Activated T-cell treated with anti-CD3 and anti-CD28 coated beads, Interleukin-2, amount 50 U/mL, for 72 hours (primary cell): ENCODE measurements around the gene TSPYL1. TPM values are rescaled to one million over a fixed set of nuclear protein-coding genes. Genes with fewer than 3 reads are reported as not detected.
"Not testable (repeated sequence)": the region's sequence is repeated elsewhere in the genome, so short reads cannot be mapped to it uniquely, and the experiment has no call there.

Experiments
- ATAC-seq, 2 donors: fragments of 150-1000 bp; cut with Tn5 transposase; replicated peaks in 1 of 2; 2 replicates each; pipeline ENCODE4 v1.10.0; 2021; ENCODE audit warnings: moderate library complexity in 2 of 2, mild to moderate bottlenecking in 1 of 2
- DNase-seq, 2 donors: peaks; one replicate each; pipeline ENCODE4 v3.0.0; 2021 to 2022; ENCODE audit warnings: mixed read lengths in 1 of 2
- H3K27ac Mint-ChIP-seq: one replicate; pipeline ENCODE4 v1.8.0; 2022; ENCODE audit warnings: mild to moderate bottlenecking, moderate library complexity, mixed read lengths
- H3K27me3 Mint-ChIP-seq: one replicate; pipeline ENCODE4 v1.8.0; 2022; ENCODE audit warnings: low read depth, mixed read lengths
- H3K36me3 Mint-ChIP-seq, 2 donors: one replicate each; pipeline ENCODE4 v1.8.0; 2022; ENCODE audit warnings: mixed read lengths in 2 of 2, mild to moderate bottlenecking in 1 of 2; ENCODE audit not compliant: insufficient read depth in 2 of 2
- H3K4me1 Mint-ChIP-seq: one replicate; pipeline ENCODE4 v1.8.0; 2022; ENCODE audit warnings: low read depth, mixed read lengths
- H3K4me3 Mint-ChIP-seq, 2 donors: one replicate each; pipeline ENCODE4 v1.8.0; 2022; ENCODE audit warnings: mild to moderate bottlenecking in 2 of 2, mixed read lengths in 2 of 2, moderate library complexity in 2 of 2
- H3K9me3 Mint-ChIP-seq, 2 donors: one replicate each; pipeline ENCODE4 v1.8.0; 2022; ENCODE audit warnings: mixed read lengths in 2 of 2
- total RNA-seq, 2 donors: library from RNA; stranded (reverse); gene quantifications; one replicate each; pipeline ENCODE4 v1.2.3, GENCODE V29; 2022

The TSPYL1 gene
- 10 to 100 TPM; 43.2 to 55.0 TPM for total RNA-seq

GRCh38 chr6:116279232-116280160, at the start of gene TSPYL1:
TSS of gene TSPYL1 (minus strand) at chr6:116279930. CDS start at chr6:116279830, 100 bp downstream.
- peak within 1 kb of the TSS; percentile 88 to 98 for H3K4me3 Mint-ChIP-seq
- ATAC-seq (peak; percentile 94 to 95), DNase-seq (peak; percentile 93)
- no peaks in the 10 kb centered on the region for H3K9me3 Mint-ChIP-seq
- peak within 1 kb of the TSS; percentile 99 for H3K27ac Mint-ChIP-seq
- peaks cover 52% of the 10 kb centered on the region for H3K4me1 Mint-ChIP-seq
- peaks cover 16 to 21% of the 10 kb centered on the region in 2 donors for H3K36me3 Mint-ChIP-seq
- no peaks in the 10 kb centered on the region for H3K27me3 Mint-ChIP-seq

GRCh38 chr6:116329156-116329555, 49.4 kb upstream of the TSPYL1 start:
- ATAC-seq, result no peak
- Mint-ChIP-seq H3K9me3 (peaks cover 0 to 2% of the 10 kb centered on the region in 2 donors), H3K4me1 (no peaks in the 10 kb centered on the region), H3K4me3 (no peak overlapping the region), H3K27ac (no peak overlapping the region), H3K27me3 (no peaks in the 10 kb centered on the region), H3K36me3 (peaks cover 0 to 1% of the 10 kb centered on the region in 2 donors)
- no peak for DNase-seq

- Mint-ChIP-seq H3K27me3 (no peaks in the 10 kb centered on the region), H3K4me3 (no peak overlapping the region), H3K36me3 (peaks cover 0 to 1% of the 10 kb centered on the region in 2 donors), H3K4me1 (no peaks in the 10 kb centered on the region), H3K9me3 (peaks cover 0 to 2% of the 10 kb centered on the region in 2 donors), H3K27ac (no peak overlapping the region)
- DNase-seq, result no peak
- ATAC-seq, result no peak
These were observed 48.8 kb upstream of the TSPYL1 start for GRCh38 chr6:116328528-116328903.

DNA sequence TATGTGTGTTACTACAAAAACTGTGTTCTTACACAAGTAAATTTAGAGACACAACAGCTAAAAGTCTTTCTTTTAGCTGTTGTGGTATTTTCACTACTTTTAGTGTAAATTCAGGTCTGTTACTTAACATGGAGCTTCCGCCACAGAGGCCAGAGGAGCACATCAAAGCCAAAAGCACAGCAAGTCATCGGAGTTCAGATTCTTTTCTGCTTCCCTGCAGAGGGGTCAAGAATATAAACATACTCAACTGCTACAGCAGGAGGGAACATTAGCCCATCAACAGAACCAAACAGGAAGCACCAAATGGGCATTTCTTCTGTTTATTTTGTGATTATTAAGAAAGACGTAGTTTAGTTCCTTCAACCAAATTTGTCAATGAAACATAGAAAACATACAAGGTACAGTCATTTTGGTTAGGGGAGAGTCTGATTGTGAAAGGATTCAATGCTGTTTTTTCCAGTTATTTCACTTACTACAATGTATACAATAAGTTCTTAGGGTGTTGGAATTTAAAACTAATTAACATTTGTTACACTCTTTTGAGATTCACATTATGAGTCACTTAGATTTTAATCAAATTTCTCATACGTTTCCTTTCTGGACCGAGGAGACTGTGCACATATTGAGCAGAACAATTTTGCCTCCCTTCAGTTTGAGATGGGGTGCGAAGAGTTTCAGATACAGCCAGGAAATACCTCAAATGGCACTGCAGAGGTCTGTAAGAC, 48.2 kb upstream of the TSPYL1 start:
- Mint-ChIP-seq H3K4me1 (no peaks in the 10 kb centered on the region), H3K36me3 (no peaks in the 10 kb centered on the region), H3K27ac (no peak overlapping the region), H3K9me3 (no peaks in the 10 kb centered on the region), H3K27me3 (no peaks in the 10 kb centered on the region), H3K4me3 (no peak overlapping the region)
- ATAC-seq (no peak), DNase-seq (no peak)

GRCh38 chr6:116326996-116327395, 47.3 kb upstream of the TSPYL1 start:
- no peak for DNase-seq
- Mint-ChIP-seq H3K4me3 (no peak overlapping the region), H3K36me3 (no peaks in the 10 kb centered on the region), H3K27ac (no peak overlapping the region), H3K9me3 (no peaks in the 10 kb centered on the region), H3K27me3 (no peaks in the 10 kb centered on the region), H3K4me1 (no peaks in the 10 kb centered on the region)
- ATAC-seq, result no peak

GRCh38 chr6:116326181-116326671, 46.5 kb upstream of the TSPYL1 start:
- Mint-ChIP-seq H3K27ac (no peak overlapping the region), H3K9me3 (no peaks in the 10 kb centered on the region)
- ATAC-seq, result no peak

GRCh38 chr6:116325634-116326132, 46.0 kb upstream of the TSPYL1 start:
- not testable (repeated sequence) for ATAC-seq, H3K36me3 Mint-ChIP-seq, H3K4me1 Mint-ChIP-seq, H3K4me3 Mint-ChIP-seq, H3K27me3 Mint-ChIP-seq, H3K9me3 Mint-ChIP-seq, H3K27ac Mint-ChIP-seq, DNase-seq

More at GRCh38 chr6:116326181-116326671, 46.5 kb upstream of the TSPYL1 start:
- Mint-ChIP-seq H3K36me3 (no peaks in the 10 kb centered on the region), H3K4me1 (no peaks in the 10 kb centered on the region), H3K4me3 (no peak overlapping the region), H3K27me3 (no peaks in the 10 kb centered on the region)
- no peak for DNase-seq

- Mint-ChIP-seq H3K27me3 (no peaks in the 10 kb centered on the region), H3K27ac (no peak overlapping the region), H3K4me3 (no peak overlapping the region), H3K4me1 (no peaks in the 10 kb centered on the region), H3K9me3 (no peaks in the 10 kb centered on the region), H3K36me3 (no peaks in the 10 kb centered on the region)
- ATAC-seq (no peak), DNase-seq (no peak)
These were observed 44.1 kb upstream of the TSPYL1 start for GRCh38 chr6:116323863-116324262.

DNA sequence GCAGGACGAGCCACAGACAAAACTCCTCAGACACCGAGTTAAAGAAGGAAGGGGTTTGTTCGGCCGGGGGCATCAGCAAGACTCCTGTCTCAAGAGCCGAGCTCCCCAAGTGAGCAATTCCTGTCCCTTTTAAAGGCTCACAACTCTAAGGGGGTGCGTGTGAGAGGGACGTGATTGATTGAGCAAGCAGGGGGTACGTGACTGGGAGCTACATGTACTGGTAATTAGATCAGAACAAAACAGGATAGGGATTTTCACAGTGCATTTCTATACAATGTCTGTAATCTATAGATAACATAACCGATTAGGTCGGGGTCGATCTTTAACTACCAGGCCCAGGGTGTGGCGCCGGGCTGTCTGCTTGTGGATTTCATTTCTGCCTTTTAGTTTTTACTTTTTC, 42.2 kb upstream of the TSPYL1 start:
- not testable (repeated sequence) for ATAC-seq, H3K9me3 Mint-ChIP-seq, H3K4me1 Mint-ChIP-seq

GRCh38 chr6:116316772-116317467, 37.2 kb upstream of the TSPYL1 start:
- ATAC-seq, result no peak
- Mint-ChIP-seq H3K27ac (no peak overlapping the region), H3K4me3 (no peak overlapping the region), H3K36me3 (no peaks in the 10 kb centered on the region), H3K4me1 (no peaks in the 10 kb centered on the region), H3K9me3 (no peaks in the 10 kb centered on the region), H3K27me3 (no peaks in the 10 kb centered on the region)
- no peak for DNase-seq

More for the DNA sequence above, 42.2 kb upstream of the TSPYL1 start:
- DNase-seq, H3K27me3 Mint-ChIP-seq, H3K4me3 Mint-ChIP-seq, H3K27ac Mint-ChIP-seq, H3K36me3 Mint-ChIP-seq: not testable (repeated sequence)

GRCh38 chr6:116314878-116315277, 35.1 kb upstream of the TSPYL1 start:
- ATAC-seq, result no peak
- H3K9me3 Mint-ChIP-seq, result no peaks in the 10 kb centered on the region
- no peaks in the 10 kb centered on the region for H3K27me3 Mint-ChIP-seq
- H3K4me1 Mint-ChIP-seq, result no peaks in the 10 kb centered on the region
- no peak overlapping the region for H3K4me3 Mint-ChIP-seq
- no peak for DNase-seq
- no peaks in the 10 kb centered on the region for H3K36me3 Mint-ChIP-seq
- no peak overlapping the region for H3K27ac Mint-ChIP-seq

DNA sequence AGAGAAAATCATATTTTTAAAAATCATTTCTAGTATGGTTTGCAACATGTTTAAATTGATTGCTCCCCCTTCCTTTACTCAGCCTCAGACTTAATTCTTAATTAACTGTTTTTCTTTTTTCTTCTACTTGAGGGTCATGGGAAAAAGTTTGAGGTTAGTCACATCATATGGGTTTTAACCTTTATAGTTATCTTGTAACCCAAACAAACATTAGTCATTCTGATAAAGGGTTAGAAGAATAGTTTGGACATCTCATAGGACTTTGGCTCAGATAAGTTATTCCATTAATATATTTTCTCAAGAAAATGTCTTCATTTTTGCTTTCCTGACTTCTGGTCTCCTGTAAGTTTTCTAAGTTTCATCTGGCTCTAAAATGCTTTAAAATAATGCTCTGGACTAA, 34.5 kb upstream of the TSPYL1 start:
- no peak for DNase-seq
- H3K27me3 Mint-ChIP-seq, result no peaks in the 10 kb centered on the region
- no peak overlapping the region for H3K27ac Mint-ChIP-seq
- no peaks in the 10 kb centered on the region for H3K36me3 Mint-ChIP-seq
- no peak overlapping the region for H3K4me3 Mint-ChIP-seq
- no peak for ATAC-seq
- H3K9me3 Mint-ChIP-seq, result no peaks in the 10 kb centered on the region
- no peaks in the 10 kb centered on the region for H3K4me1 Mint-ChIP-seq
